Keratinocyte (primary cell): ENCODE measurements around the gene CALML5. TPM values are rescaled to one million over a fixed set of nuclear protein-coding genes. Genes with fewer than 3 reads are reported as not detected.

Source experiments
- DNase-seq: peaks from one replicate; pipeline ENCODE4 v3.0.0-alpha.2; 2011; ENCODE audit warnings: low read depth, missing footprints, low spot score
- FAIRE-seq: peaks from 2 replicates; lab custom pipeline; 2011; peaks lifted over from hg19 to GRCh38; lab: Jason Lieb, UNC
- H2AFZ ChIP-seq: 2 replicates; pipeline ENCODE4 v1.6.0; 2012; ENCODE audit warnings: low read length, control low read depth, inconsistent platforms; ENCODE audit not compliant: control insufficient read depth
- H3K27ac ChIP-seq: 2 replicates; pipeline ENCODE4 v1.5.1; 2011; ENCODE audit warnings: low read length; ENCODE audit not compliant: control insufficient read depth, insufficient read depth
- H3K27me3 ChIP-seq: 3 replicates; pipeline ENCODE4 v1.6.0; 2011; ENCODE audit warnings: low read length; ENCODE audit not compliant: control insufficient read depth, insufficient read depth; ENCODE audit errors: extremely low read depth
- H3K36me3 ChIP-seq, 2 experiments: 2 replicates in 1 of 2; 3 replicates in 1 of 2; pipeline ENCODE4 v1.5.1; 2011; ENCODE audit warnings: low read length in 2 of 2, mild to moderate bottlenecking in 1 of 2; ENCODE audit not compliant: control insufficient read depth in 2 of 2, insufficient read depth in 2 of 2; ENCODE audit errors: extremely low read depth in 1 of 2
- H3K4me1 ChIP-seq: 3 replicates; pipeline ENCODE4 v1.5.1; 2011; ENCODE audit warnings: low read length; ENCODE audit not compliant: control insufficient read depth, insufficient read depth; ENCODE audit errors: extremely low read depth
- H3K4me2 ChIP-seq: 3 replicates; pipeline ENCODE4 v1.6.0; 2011; ENCODE audit warnings: low read depth, low read length; ENCODE audit not compliant: control insufficient read depth, insufficient read depth; ENCODE audit errors: extremely low read depth
- H3K4me3 ChIP-seq, 3 experiments: fragments of 200-600 bp in 1 of 3; sonication (generic) in 1 of 3; 2 replicates in 2 of 3; 3 replicates in 1 of 3; pipeline ENCODE4 v1.5.1; 2011 to 2016; ENCODE audit warnings: low read length in 3 of 3, mild to moderate bottlenecking in 3 of 3, control low read depth in 2 of 3, inconsistent platforms in 1 of 3, low read depth in 1 of 3, mixed read lengths in 1 of 3, mixed run types in 1 of 3, moderate library complexity in 1 of 3; ENCODE audit not compliant: control insufficient read depth in 2 of 3, insufficient read depth in 2 of 3; ENCODE audit errors: extremely low read depth in 1 of 3
- H3K79me2 ChIP-seq: 2 replicates; pipeline ENCODE4 v1.6.0; 2012; ENCODE audit warnings: low read length; ENCODE audit not compliant: control insufficient read depth, insufficient read depth
- H3K9ac ChIP-seq: 3 replicates; pipeline ENCODE4 v1.6.0; 2011; ENCODE audit warnings: low read length; ENCODE audit not compliant: control insufficient read depth, insufficient read depth; ENCODE audit errors: extremely low read depth
- H3K9me1 ChIP-seq: 3 replicates; pipeline ENCODE4 v1.6.0; 2011; ENCODE audit warnings: low read length; ENCODE audit not compliant: control insufficient read depth, insufficient read depth; ENCODE audit errors: extremely low read depth
- H3K9me3 ChIP-seq: 2 replicates; pipeline ENCODE4 v1.5.1; 2012; ENCODE audit warnings: low read depth, low read length; ENCODE audit not compliant: control insufficient read depth
- H4K20me1 ChIP-seq: 3 replicates; pipeline ENCODE4 v1.6.0; 2011; ENCODE audit warnings: low read length; ENCODE audit not compliant: control insufficient read depth, insufficient read depth; ENCODE audit errors: extremely low read depth
- CTCF ChIP-seq, 3 experiments: IDR thresholded peaks in 1 of 3; conservative IDR thresholded peaks in 1 of 3; optimal IDR thresholded peaks in 1 of 3; 2 replicates in 2 of 3; 3 replicates in 1 of 3; pipeline versions ENCODE3 to v1.5.1; 2011; ENCODE audit warnings: low read length in 3 of 3, mild to moderate bottlenecking in 3 of 3, moderate library complexity in 2 of 3, control low read depth in 1 of 3, inconsistent platforms in 1 of 3; ENCODE audit not compliant: insufficient read depth in 2 of 3; ENCODE audit errors: extremely low read depth in 1 of 3
- EZH2 ChIP-seq: IDR thresholded peaks from one replicate; pipeline ENCODE4 v1.6.1; 2012; ENCODE audit warnings: inconsistent platforms, mild to moderate bottlenecking, low read length, moderate library complexity
- dilution Hi-C: fragments of 300-500 bp; cut with MboI; formaldehyde crosslinking; loops from one replicate; pipeline ENCODE4 v1.7.0; 2020; ENCODE audit warnings: low sequenced_read_pairs; ENCODE audit not compliant: extremely low pct_ligation_motif_present
- polyA plus RNA-seq, 5 experiments: library from polyadenylated mRNA; depleted of rRNA in 3 of 5; stranded (reverse) in 3 of 5; stranded (forward) in 1 of 5; unstranded in 1 of 5; fragments of >200 nt; gene quantifications; 1 replicate in 1 of 5; 2 replicates in 3 of 5; 3 replicates in 1 of 5; pipeline versions ENCODE4 v1.2.1 to v1.2.3, GENCODE V29; 2011 to 2012; ENCODE audit warnings: missing spikeins in 2 of 5, low read depth in 1 of 5, low replicate concordance in 1 of 5

CALML5 gene
- polyA plus RNA-seq, 1 donor (not counting 4 experiments of a cell fraction or from before 2014, with no cell fraction given), result 5.7 TPM

GRCh38 chr10:5545011-5545410, 45.6 kb upstream of the CALML5 start:
- Histone ChIP-seq H3K27ac (no peak overlapping the region), H3K9ac (no peak overlapping the region), H3K4me1 (peaks cover 42% of the 10 kb centered on the region), H3K4me3 (no peak overlapping the region), H3K36me3 (no peaks in the 10 kb centered on the region), H2AFZ (no peak overlapping the region), H3K27me3 (no peaks in the 10 kb centered on the region), H3K79me2 (no peaks in the 10 kb centered on the region), H3K9me1 (no peaks in the 10 kb centered on the region), H3K4me2 (no peak overlapping the region), H3K9me3 (no peaks in the 10 kb centered on the region), H4K20me1 (no peaks in the 10 kb centered on the region)
- FAIRE-seq (no peak), DNase-seq (no peak)
- dilution Hi-C loops, result no loop called here
- no peak for TF ChIP-seq EZH2
- TF ChIP-seq CTCF (optimal IDR thresholded peaks at IDR 0.05 in 1 of 3, IDR thresholded peaks at IDR 0.05 in 1 of 3, conservative IDR thresholded peaks at IDR 0.05 in 1 of 3; ENCODE audit: extremely low read depth in 1 of 3, insufficient read depth in 2 of 3, low read length in 3 of 3), result no peak

- no peak for TF ChIP-seq CTCF (optimal IDR thresholded peaks at IDR 0.05 in 1 of 3, IDR thresholded peaks at IDR 0.05 in 1 of 3, conservative IDR thresholded peaks at IDR 0.05 in 1 of 3; ENCODE audit: extremely low read depth in 1 of 3, insufficient read depth in 2 of 3, low read length in 3 of 3)
- no peak for TF ChIP-seq EZH2
- dilution Hi-C loops, result no loop called here
- Histone ChIP-seq H3K79me2 (no peaks in the 10 kb centered on the region), H3K4me1 (peaks cover 41% of the 10 kb centered on the region), H3K9ac (no peak overlapping the region), H3K4me2 (no peak overlapping the region), H3K36me3 (no peaks in the 10 kb centered on the region), H3K27ac (no peak overlapping the region), H3K4me3 (no peak overlapping the region), H2AFZ (no peak overlapping the region), H4K20me1 (no peaks in the 10 kb centered on the region), H3K9me1 (no peaks in the 10 kb centered on the region), H3K9me3 (no peaks in the 10 kb centered on the region), H3K27me3 (no peaks in the 10 kb centered on the region)
- DNase-seq, result no peak
- FAIRE-seq, result no peak
Observed at GRCh38 chr10:5544216-5544805, 44.9 kb upstream of the CALML5 start.
